Peyer's patch (tissue), 4 donors: Measurements from ENCODE around the gene SLC9A3. TPM values are rescaled to one million over a fixed set of nuclear protein-coding genes. Genes with fewer than 3 reads are reported as not detected.

ENCODE experiments used
- DNase-seq, 3 donors: peaks; one replicate each; pipeline ENCODE4 v3.0.0-alpha.2; 2017 to 2019
- H3K27ac ChIP-seq, 4 donors: fragments of 200-600 bp; sonication (generic); one replicate each; pipeline ENCODE4 v1.5.1; 2016 to 2019
- H3K27me3 ChIP-seq, 2 donors: fragments of 200-600 bp; sonication (generic); one replicate each; pipeline ENCODE4 v1.5.1; 2019
- H3K36me3 ChIP-seq, 3 donors: fragments of 200-600 bp; sonication (generic); one replicate each; pipeline ENCODE4 v1.5.1; 2016 to 2019
- H3K4me1 ChIP-seq, 4 donors: fragments of 200-600 bp; sonication (generic); one replicate each; pipeline ENCODE4 v1.5.1; 2016 to 2019
- H3K4me3 ChIP-seq, 4 donors: fragments of 200-600 bp; sonication (generic); 1 replicate in 3 of 4; 2 replicates in 1 of 4; pipeline ENCODE4 v1.5.1; 2016 to 2019; ENCODE audit warnings: mild to moderate bottlenecking in 1 of 4
- H3K9me3 ChIP-seq, 4 donors: fragments of 200-600 bp; sonication (generic); one replicate each; pipeline ENCODE4 v1.5.1; 2016 to 2019; ENCODE audit warnings: mild to moderate bottlenecking in 1 of 4
- POLR2A ChIP-seq, 2 donors: fragments of 450-650 bp; IDR thresholded peaks; one replicate each; pipeline ENCODE4 v1.5.1; 2017; ENCODE audit warnings: antibody characterized with exemption in 2 of 2, mild to moderate bottlenecking in 2 of 2, moderate library complexity in 2 of 2
- total RNA-seq, 4 donors: library from RNA; depleted of rRNA; stranded (reverse); fragments of >200 nt; gene quantifications; one replicate each; pipeline ENCODE4 v1.1.0, GENCODE V29; 2016
- TF ChIP-seq, protein P1 (sequence below), 6 experiments: fragments of 450-650 bp in 4 of 6; fragments of 200-600 bp in 2 of 6; sonication (generic) in 1 of 6; IDR thresholded peaks; one replicate each; pipeline ENCODE4 v1.5.1; 2017 to 2019; ENCODE audit warnings: antibody characterized with exemption in 6 of 6, mild to moderate bottlenecking in 3 of 6, moderate library complexity in 1 of 6

The SLC9A3 gene
- total RNA-seq, 4 donors from 2014 or later, result 16.5 to 320 (median 283) TPM

DNA sequence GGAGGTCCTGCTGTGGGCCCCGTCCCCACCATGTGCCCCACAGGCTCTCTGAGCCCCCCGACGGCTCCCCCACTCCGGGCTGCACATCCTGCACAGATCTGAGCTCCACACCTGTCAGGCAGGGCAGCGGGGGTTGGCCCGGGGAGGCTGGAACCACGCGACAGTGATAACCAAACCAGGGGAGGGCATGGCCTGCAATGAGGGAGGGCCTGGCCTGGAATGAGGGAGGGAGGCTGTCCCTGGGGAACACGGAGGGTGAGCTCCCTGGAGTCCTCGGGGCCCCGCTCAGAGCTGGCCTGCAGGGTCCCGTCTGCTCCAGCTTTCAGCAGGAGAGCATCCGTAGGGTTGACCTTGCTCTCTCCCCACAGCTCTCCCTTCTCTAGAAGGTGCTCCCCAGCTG is 30.5 kb downstream of the SLC9A3 start:
- no peak overlapping the region for H3K27ac ChIP-seq
- H3K4me3 ChIP-seq, result no peak overlapping the region
- H3K4me1 ChIP-seq, result no peaks in the 10 kb centered on the region
- H3K36me3 ChIP-seq, result peaks cover 0 to 4% (median 0%) of the 10 kb centered on the region in 3 donors
- H3K9me3 ChIP-seq, result no peaks in the 10 kb centered on the region
- H3K27me3 ChIP-seq, result no peaks in the 10 kb centered on the region
- TF ChIP-seq POLR2A (IDR thresholded peaks at IDR 0.05), result no peak
- TF ChIP-seq, protein P1, sequence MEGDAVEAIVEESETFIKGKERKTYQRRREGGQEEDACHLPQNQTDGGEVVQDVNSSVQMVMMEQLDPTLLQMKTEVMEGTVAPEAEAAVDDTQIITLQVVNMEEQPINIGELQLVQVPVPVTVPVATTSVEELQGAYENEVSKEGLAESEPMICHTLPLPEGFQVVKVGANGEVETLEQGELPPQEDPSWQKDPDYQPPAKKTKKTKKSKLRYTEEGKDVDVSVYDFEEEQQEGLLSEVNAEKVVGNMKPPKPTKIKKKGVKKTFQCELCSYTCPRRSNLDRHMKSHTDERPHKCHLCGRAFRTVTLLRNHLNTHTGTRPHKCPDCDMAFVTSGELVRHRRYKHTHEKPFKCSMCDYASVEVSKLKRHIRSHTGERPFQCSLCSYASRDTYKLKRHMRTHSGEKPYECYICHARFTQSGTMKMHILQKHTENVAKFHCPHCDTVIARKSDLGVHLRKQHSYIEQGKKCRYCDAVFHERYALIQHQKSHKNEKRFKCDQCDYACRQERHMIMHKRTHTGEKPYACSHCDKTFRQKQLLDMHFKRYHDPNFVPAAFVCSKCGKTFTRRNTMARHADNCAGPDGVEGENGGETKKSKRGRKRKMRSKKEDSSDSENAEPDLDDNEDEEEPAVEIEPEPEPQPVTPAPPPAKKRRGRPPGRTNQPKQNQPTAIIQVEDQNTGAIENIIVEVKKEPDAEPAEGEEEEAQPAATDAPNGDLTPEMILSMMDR (IDR thresholded peaks at IDR 0.05), result no peak
- no peak for DNase-seq

- H3K4me3 ChIP-seq, result no peak overlapping the region
- H3K9me3 ChIP-seq, result no peaks in the 10 kb centered on the region
- DNase-seq, result no peak
- H3K27ac ChIP-seq, result no peak overlapping the region
- no peaks in the 10 kb centered on the region for H3K27me3 ChIP-seq
- no peaks in the 10 kb centered on the region for H3K4me1 ChIP-seq
- TF ChIP-seq, protein P1 (IDR thresholded peaks at IDR 0.05), result no peak
- TF ChIP-seq POLR2A (IDR thresholded peaks at IDR 0.05), result no peak
- peaks cover 0 to 4% (median 0%) of the 10 kb centered on the region in 3 donors for H3K36me3 ChIP-seq
Measured at GRCh38 chr5:493119-493701, 31.0 kb downstream of the SLC9A3 start.

- no peak for TF ChIP-seq POLR2A (IDR thresholded peaks at IDR 0.05)
- TF ChIP-seq, protein P1 (IDR thresholded peaks at IDR 0.05), result no peak
- Histone ChIP-seq H3K27me3 (no peaks in the 10 kb centered on the region), H3K36me3 (peaks cover 0 to 4% (median 0%) of the 10 kb centered on the region in 3 donors), H3K9me3 (no peaks in the 10 kb centered on the region), H3K4me1 (no peaks in the 10 kb centered on the region), H3K4me3 (no peak overlapping the region), H3K27ac (no peak overlapping the region)
- no peak for DNase-seq
Measured at GRCh38 chr5:492314-492893, 31.8 kb downstream of the SLC9A3 start.

DNA sequence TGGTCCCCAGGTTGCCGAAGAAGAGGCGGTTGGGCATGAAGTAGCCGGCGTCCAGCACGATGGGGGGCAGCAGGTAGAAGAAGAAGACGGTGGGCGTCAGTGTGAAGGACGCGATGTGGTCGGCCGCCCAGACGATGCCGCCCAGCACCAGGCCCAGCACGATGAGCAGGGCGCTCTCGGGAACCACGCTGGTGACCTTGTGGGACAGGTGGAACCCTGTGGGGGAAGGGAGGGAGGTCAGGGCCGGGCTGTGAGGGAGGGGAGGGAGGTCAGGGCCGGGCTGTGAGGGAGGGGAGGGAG is 32.4 kb downstream of the SLC9A3 start:
- Histone ChIP-seq H3K27ac (no peak overlapping the region), H3K4me3 (no peak overlapping the region), H3K27me3 (no peaks in the 10 kb centered on the region), H3K9me3 (no peaks in the 10 kb centered on the region), H3K4me1 (no peaks in the 10 kb centered on the region), H3K36me3 (peaks cover 0 to 4% (median 0%) of the 10 kb centered on the region in 3 donors)
- TF ChIP-seq POLR2A (IDR thresholded peaks at IDR 0.05), result no peak
- TF ChIP-seq, protein P1 (IDR thresholded peaks at IDR 0.05), result no peak
- no peak for DNase-seq

DNA sequence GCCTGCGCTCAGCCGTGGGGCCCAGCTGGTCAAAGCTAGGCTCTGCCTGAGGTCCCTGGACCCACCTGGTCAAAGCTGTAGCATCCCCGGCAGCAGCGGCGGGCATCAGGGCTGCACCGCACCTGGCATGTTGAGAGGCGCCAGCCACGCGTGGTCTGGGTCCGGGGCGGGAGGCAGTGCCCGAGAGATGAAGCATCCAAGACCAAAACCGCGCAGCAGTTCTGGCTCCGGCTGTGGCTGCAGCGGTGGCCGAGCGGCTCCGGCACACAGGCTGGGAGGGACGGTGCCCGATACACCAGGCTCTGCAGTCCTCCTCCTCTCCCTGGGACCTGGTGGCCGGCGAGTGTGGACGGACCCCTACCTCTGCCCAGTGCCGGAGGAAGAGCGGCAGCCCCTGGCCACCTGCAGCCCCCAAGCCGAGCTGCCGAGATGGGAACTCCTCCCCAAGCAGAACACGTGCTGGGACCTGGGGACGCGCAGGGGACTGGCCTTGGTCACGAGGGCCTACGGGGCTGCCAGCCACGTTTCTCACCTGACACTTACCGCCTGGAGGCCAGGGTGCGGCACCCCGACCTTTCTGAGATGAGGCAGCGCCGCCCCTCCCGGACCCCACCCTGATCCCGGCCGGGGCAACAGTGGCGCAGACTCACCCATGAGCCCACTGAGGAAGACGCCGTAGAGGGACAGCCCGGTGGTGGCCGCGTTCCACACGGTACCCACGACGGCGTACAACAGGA is 33.0 kb downstream of the SLC9A3 start:
- no peak overlapping the region for H3K27ac ChIP-seq
- no peak for DNase-seq
- H3K9me3 ChIP-seq, result no peaks in the 10 kb centered on the region
- H3K4me3 ChIP-seq, result no peak overlapping the region
- no peaks in the 10 kb centered on the region for H3K4me1 ChIP-seq
- H3K36me3 ChIP-seq, result peaks cover 0 to 4% (median 0%) of the 10 kb centered on the region in 3 donors
- TF ChIP-seq POLR2A (IDR thresholded peaks at IDR 0.05), result no peak
- TF ChIP-seq, protein P1 (IDR thresholded peaks at IDR 0.05), result no peak
- H3K27me3 ChIP-seq, result no peaks in the 10 kb centered on the region
